Omental fat pad (tissue), 4 donors: ENCODE results near the gene GPS2. TPM values are rescaled to one million over a fixed set of nuclear protein-coding genes. Genes with fewer than 3 reads are reported as not detected.
A peak's percentile ranks its signal among the peaks of the same experiment; 100 is the strongest.

Experiments
- ATAC-seq: fragments of 150-250 bp; one replicate; pipeline ENCODE4 v1.9.1; 2016; ENCODE audit warnings: mild to moderate bottlenecking, moderate library complexity; ENCODE audit not compliant: low FRiP score
- DNase-seq: peaks from one replicate; pipeline ENCODE4 v3.0.0-alpha.2; 2019; ENCODE audit warnings: low spot score
- total RNA-seq, 4 donors: library from RNA; depleted of rRNA; stranded (reverse); fragments of >200 nt; gene quantifications; one replicate each; pipeline ENCODE4 v1.1.0, GENCODE V29; 2016
- TF ChIP-seq, protein P1 (sequence below), 3 donors: fragments of 450-650 bp; IDR thresholded peaks; one replicate each; pipeline ENCODE4 v1.5.1; 2016 to 2017; ENCODE audit warnings: antibody characterized with exemption in 3 of 3, mild to moderate bottlenecking in 3 of 3, moderate library complexity in 2 of 3

Gene GPS2, protein sequence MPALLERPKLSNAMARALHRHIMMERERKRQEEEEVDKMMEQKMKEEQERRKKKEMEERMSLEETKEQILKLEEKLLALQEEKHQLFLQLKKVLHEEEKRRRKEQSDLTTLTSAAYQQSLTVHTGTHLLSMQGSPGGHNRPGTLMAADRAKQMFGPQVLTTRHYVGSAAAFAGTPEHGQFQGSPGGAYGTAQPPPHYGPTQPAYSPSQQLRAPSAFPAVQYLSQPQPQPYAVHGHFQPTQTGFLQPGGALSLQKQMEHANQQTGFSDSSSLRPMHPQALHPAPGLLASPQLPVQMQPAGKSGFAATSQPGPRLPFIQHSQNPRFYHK
- total RNA-seq: 10 to 100 TPM; 49.6 to 91.3 (median 75.9) TPM

GRCh38 chr17:7314719-7315569, at the start of gene GPS2:
Gene GPS2, minus strand, starts transcription at chr17:7315360. Its CDS starts 308 bp downstream, at chr17:7315052.
- TF ChIP-seq, protein P1, sequence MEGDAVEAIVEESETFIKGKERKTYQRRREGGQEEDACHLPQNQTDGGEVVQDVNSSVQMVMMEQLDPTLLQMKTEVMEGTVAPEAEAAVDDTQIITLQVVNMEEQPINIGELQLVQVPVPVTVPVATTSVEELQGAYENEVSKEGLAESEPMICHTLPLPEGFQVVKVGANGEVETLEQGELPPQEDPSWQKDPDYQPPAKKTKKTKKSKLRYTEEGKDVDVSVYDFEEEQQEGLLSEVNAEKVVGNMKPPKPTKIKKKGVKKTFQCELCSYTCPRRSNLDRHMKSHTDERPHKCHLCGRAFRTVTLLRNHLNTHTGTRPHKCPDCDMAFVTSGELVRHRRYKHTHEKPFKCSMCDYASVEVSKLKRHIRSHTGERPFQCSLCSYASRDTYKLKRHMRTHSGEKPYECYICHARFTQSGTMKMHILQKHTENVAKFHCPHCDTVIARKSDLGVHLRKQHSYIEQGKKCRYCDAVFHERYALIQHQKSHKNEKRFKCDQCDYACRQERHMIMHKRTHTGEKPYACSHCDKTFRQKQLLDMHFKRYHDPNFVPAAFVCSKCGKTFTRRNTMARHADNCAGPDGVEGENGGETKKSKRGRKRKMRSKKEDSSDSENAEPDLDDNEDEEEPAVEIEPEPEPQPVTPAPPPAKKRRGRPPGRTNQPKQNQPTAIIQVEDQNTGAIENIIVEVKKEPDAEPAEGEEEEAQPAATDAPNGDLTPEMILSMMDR (IDR thresholded peaks at IDR 0.05): no peak
- peak; percentile 68 for ATAC-seq

GRCh38 chr17:7363311-7363710, 48.2 kb upstream of the GPS2 start:
- DNase-seq (no peak), ATAC-seq (no peak)
- TF ChIP-seq, protein P1 (IDR thresholded peaks at IDR 0.05): no peak

More at GRCh38 chr17:7314719-7315569, at the start of gene GPS2:
- DNase-seq: peak; percentile 82

DNA sequence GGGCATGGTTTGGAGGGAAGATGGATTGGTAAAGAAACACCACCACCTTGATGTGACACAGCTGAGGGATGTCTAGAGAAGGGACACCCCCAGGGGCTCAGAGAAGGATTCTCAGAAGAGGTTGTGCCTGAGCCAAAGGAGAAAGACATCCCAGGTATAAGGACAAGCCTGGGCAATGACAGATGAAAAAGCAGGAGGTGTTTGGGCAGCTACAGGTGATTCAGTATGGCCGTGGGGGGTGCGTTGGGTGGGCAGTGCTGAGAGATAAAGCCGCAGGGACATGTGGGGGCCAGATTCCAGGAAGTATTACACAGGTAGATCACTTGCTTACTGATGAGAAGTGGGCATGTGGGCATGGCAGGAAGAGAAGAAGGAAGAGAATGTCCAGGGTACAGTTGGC, 46.7 kb upstream of the GPS2 start:
- TF ChIP-seq, protein P1 (IDR thresholded peaks at IDR 0.05): no peak
- ATAC-seq (no peak), DNase-seq (no peak)

GRCh38 chr17:7357381-7357780, 42.2 kb upstream of the GPS2 start:
- no peak for ATAC-seq
- TF ChIP-seq, protein P1 (IDR thresholded peaks at IDR 0.05): no peak
- no peak for DNase-seq

DNA sequence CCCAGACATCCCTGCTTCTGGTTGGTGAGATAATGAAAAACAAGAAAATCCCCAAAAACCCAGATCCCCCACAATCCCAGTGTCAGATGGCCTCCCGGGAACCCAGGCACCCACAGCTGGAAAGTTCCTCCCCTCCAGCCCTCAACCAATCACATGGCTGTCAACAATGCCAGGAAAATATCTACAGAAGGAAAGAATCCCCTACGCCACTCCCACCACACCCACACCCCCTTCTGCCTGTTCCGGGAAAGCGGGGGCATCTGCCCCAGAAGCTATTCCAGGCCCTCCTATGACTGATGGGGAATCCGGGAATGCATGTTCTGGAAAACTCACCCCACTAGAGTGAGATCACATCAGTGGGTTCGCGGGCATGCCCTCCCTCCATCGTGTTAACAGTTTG, 41.6 kb upstream of the GPS2 start:
- TF ChIP-seq, protein P1 (IDR thresholded peaks at IDR 0.05): no peak
- no peak for DNase-seq
- peak; percentile 55 for ATAC-seq

- TF ChIP-seq, protein P1 (IDR thresholded peaks at IDR 0.05): peak in 1 of 3 donors; percentile 71
- ATAC-seq (peak; percentile 52), DNase-seq (peak; percentile 80)
These were observed 41.0 kb upstream of the GPS2 start for GRCh38 chr17:7356072-7356549.
